HepG2 (cell line): ENCODE measurements around the gene CCDC142. TPM values are rescaled to one million over a fixed set of nuclear protein-coding genes. Genes with fewer than 3 reads are reported as not detected.

Source experiments
- ARHGAP35 ChIP-seq: sonication (generic); formaldehyde crosslinking; IDR thresholded peaks from 2 replicates; pipeline ENCODE4 v1.9.0; 2022; ENCODE audit warnings: mild to moderate bottlenecking, inconsistent platforms, moderate library complexity, missing genetic modification reagents, borderline replicate concordance
- CTCF ChIP-seq: sonication (generic); formaldehyde crosslinking; IDR thresholded peaks from 2 replicates; pipeline ENCODE4 v1.5.0; 2020; ENCODE audit warnings: mild to moderate bottlenecking, missing genetic modification reagents, moderate library complexity
- DNMT1 ChIP-seq: sonication (generic); formaldehyde crosslinking; IDR thresholded peaks from 2 replicates; pipeline ENCODE4 v1.5.1; 2020; ENCODE audit warnings: mild to moderate bottlenecking, missing genetic modification reagents
- GABPA ChIP-seq, 2 experiments: IDR thresholded peaks; 2 replicates each; pipeline ENCODE4 v1.6.1; 2011 to 2016; ENCODE audit warnings: low read depth in 2 of 2, low read length in 1 of 2, missing biosample characterization in 1 of 2, missing genetic modification characterization in 1 of 2
- IRF9 ChIP-seq: sonication (generic); formaldehyde crosslinking; IDR thresholded peaks from 2 replicates; pipeline ENCODE4 v1.8.0; 2022; ENCODE audit warnings: missing genetic modification reagents, mild to moderate bottlenecking, borderline replicate concordance
- KDM5A ChIP-seq: fragments of 200-600 bp; sonication (generic); IDR thresholded peaks from 2 replicates; pipeline ENCODE4 v1.7.0; 2018; ENCODE audit warnings: antibody characterized with exemption, mild to moderate bottlenecking, low read length, borderline replicate concordance
- MIER2 ChIP-seq: IDR thresholded peaks from 2 replicates; pipeline ENCODE4 v1.6.1; 2016; ENCODE audit warnings: missing biosample characterization, missing genetic modification reagents
- MIXL1 ChIP-seq: IDR thresholded peaks from 2 replicates; pipeline ENCODE4 v1.6.1; 2016
- MXD1 ChIP-seq: sonication (generic); formaldehyde crosslinking; IDR thresholded peaks from 2 replicates; pipeline ENCODE4 v1.4.0; 2020; ENCODE audit warnings: mild to moderate bottlenecking, missing genetic modification reagents
- SIN3A ChIP-seq: IDR thresholded peaks from 2 replicates; pipeline ENCODE4 v1.6.1; 2011; ENCODE audit warnings: low read depth, mild to moderate bottlenecking, control low read depth, low read length, borderline replicate concordance
- SP140L ChIP-seq: sonication (generic); formaldehyde crosslinking; IDR thresholded peaks from 2 replicates; pipeline ENCODE4 v1.4.0; 2020; ENCODE audit warnings: missing genetic modification reagents, borderline replicate concordance
- TBL1XR1 ChIP-seq: fragments of 150-350 bp; IDR thresholded peaks from 2 replicates; pipeline ENCODE4 v1.6.1; 2014; ENCODE audit warnings: borderline replicate concordance, low read length; ENCODE audit not compliant: partially characterized antibody
- ZBTB4 ChIP-seq: sonication (generic); formaldehyde crosslinking; IDR thresholded peaks from 2 replicates; pipeline ENCODE4 v1.4.0; 2020; ENCODE audit warnings: missing genetic modification reagents, mild to moderate bottlenecking, borderline replicate concordance
- ZFP90 ChIP-seq: sonication (generic); formaldehyde crosslinking; IDR thresholded peaks from 2 replicates; pipeline ENCODE4 v1.8.0; 2022; ENCODE audit warnings: missing genetic modification reagents, mild to moderate bottlenecking, inconsistent platforms, borderline replicate concordance
- ZMAT3 ChIP-seq: sonication (generic); formaldehyde crosslinking; conservative IDR thresholded peaks from 2 replicates; pipeline ENCODE4 v1.7.0; 2021; ENCODE audit warnings: missing genetic modification reagents
- ZNF280B ChIP-seq: sonication (generic); formaldehyde crosslinking; IDR thresholded peaks from 2 replicates; pipeline ENCODE4 v1.5.0; 2020; ENCODE audit warnings: missing genetic modification reagents, mild to moderate bottlenecking, borderline replicate concordance
- ZNF558 ChIP-seq: sonication (generic); formaldehyde crosslinking; IDR thresholded peaks from 2 replicates; pipeline ENCODE4 v1.9.0; 2022; ENCODE audit warnings: mild to moderate bottlenecking, missing genetic modification reagents, borderline replicate concordance
- ZNF674 ChIP-seq: sonication (generic); formaldehyde crosslinking; IDR thresholded peaks from 2 replicates; pipeline ENCODE4 v1.5.0; 2020; ENCODE audit warnings: low read depth, mild to moderate bottlenecking, missing genetic modification reagents
- ZNF773 ChIP-seq: sonication (generic); formaldehyde crosslinking; IDR thresholded peaks from 2 replicates; pipeline ENCODE4 v1.4.0; 2020; ENCODE audit warnings: missing genetic modification reagents, borderline replicate concordance
- polyA plus RNA-seq, 8 experiments: library from polyadenylated mRNA; depleted of rRNA in 3 of 8; stranded (reverse) in 7 of 8; unstranded in 1 of 8; fragments of >200 nt; fragmentation: Illumina TruSeq in 4 of 8; extraction: Trizol in 4 of 8; gene quantifications; 2 replicates each; pipeline versions ENCODE4 v1.2.1 to v1.2.3, GENCODE V29; 2011 to 2016; ENCODE audit warnings: low read depth in 4 of 8, missing spikeins in 1 of 8, mixed read lengths in 1 of 8; ENCODE audit not compliant: insufficient read depth in 1 of 8
- total RNA-seq, 5 experiments: library from RNA; depleted of rRNA; stranded (reverse); fragments of >200 nt; fragmentation: Illumina TruSeq; extraction: Trizol; gene quantifications; 2 replicates each; pipeline ENCODE4 v1.2.3, GENCODE V29; 2016; ENCODE audit warnings: low read depth in 1 of 5

The CCDC142 gene
- total and polyA plus RNA-seq, 2 of the 13 experiments (the other 11 are each of a cell fraction or from before 2014, with no cell fraction given) = 14.7 to 30.4 TPM

GRCh38 chr2:74507145-74507925 lies 24.5 kb upstream of the CCDC142 start, which contains the start of gene PCGF1 (continued):
- peak; percentile 98 for TF ChIP-seq CTCF
- peak; percentile 77 for TF ChIP-seq MXD1
- no peak for TF ChIP-seq SP140L (CRISPR knock-in tag)
- TF ChIP-seq IRF9 (CRISPR knock-in tag) = peak; percentile 84; the same call in 1 of the 2 replicates
- no peak for TF ChIP-seq GABPA (IDR thresholded peaks at IDR 0.05; ENCODE audit: low read depth, low read length)
- TF ChIP-seq GABPA (CRISPR knock-in tag; IDR thresholded peaks at IDR 0.05; ENCODE audit: low read depth) = peak; percentile 96
- peak; percentile 35; the same call in 1 of the 2 replicates for TF ChIP-seq ZNF280B (CRISPR knock-in tag)
- peak; percentile 98 for TF ChIP-seq DNMT1 (CRISPR knock-in tag)
- peak; percentile 13; the same call in 1 of the 2 replicates for TF ChIP-seq MIER2 (CRISPR knock-in tag)
- peak; percentile 97 for TF ChIP-seq ZFP90 (CRISPR knock-in tag)
- TF ChIP-seq ZNF674 (CRISPR knock-in tag) = peak; percentile 89; the same call in 1 of the 2 replicates
- peak; percentile 81 for TF ChIP-seq MIXL1 (CRISPR knock-in tag)
- TF ChIP-seq TBL1XR1 = peak; percentile 29
- TF ChIP-seq ARHGAP35 (CRISPR knock-in tag) = peak; percentile 94
- TF ChIP-seq ZNF773 (CRISPR knock-in tag) = no peak
- 0 out of 2 replicates have a peak, but pooled peaks have one; percentile 15 for TF ChIP-seq SIN3A
- peak; percentile 63; the same call in 1 of the 2 replicates for TF ChIP-seq ZBTB4 (CRISPR knock-in tag)
- peak; percentile 36; the same call in 1 of the 2 replicates for TF ChIP-seq ZMAT3 (CRISPR knock-in tag)
- no peak for TF ChIP-seq ZNF558 (CRISPR knock-in tag)
- TF ChIP-seq KDM5A = peak; percentile 88; the same call in 1 of the 2 replicates
